GM12878 (cell line): ENCODE measurements around the gene PRM2. TPM values are rescaled to one million over a fixed set of nuclear protein-coding genes. Genes with fewer than 3 reads are reported as not detected.
A peak's percentile ranks its signal among the peaks of the same experiment; 100 is the strongest.

ENCODE experiments used
- ATF2 ChIP-seq: IDR thresholded peaks from 2 replicates; pipeline ENCODE4 v1.6.1; 2012; ENCODE audit warnings: low read length, inconsistent platforms
- CUX1 ChIP-seq: IDR thresholded peaks from 2 replicates; pipeline ENCODE4 v1.6.1; 2012; ENCODE audit warnings: improper control_type of control experiment, low read depth, low read length; ENCODE audit not compliant: insufficient replicate concordance
- E2F8 ChIP-seq: fragments of 450-650 bp; IDR thresholded peaks from 2 replicates; pipeline ENCODE4 v1.6.1; 2018; ENCODE audit warnings: mild to moderate bottlenecking, low read depth, moderate library complexity; ENCODE audit not compliant: partially characterized antibody
- GATAD2B ChIP-seq: fragments of 450-650 bp; conservative IDR thresholded peaks from 2 replicates; pipeline ENCODE4 v1.6.1; 2017; ENCODE audit warnings: low read depth, mild to moderate bottlenecking, moderate library complexity
- MTA2 ChIP-seq: fragments of 450-650 bp; IDR thresholded peaks from 2 replicates; pipeline ENCODE4 v1.6.1; 2016; ENCODE audit warnings: low read depth, mild to moderate bottlenecking, moderate library complexity
- NFYA ChIP-seq: IDR thresholded peaks from 2 replicates; pipeline ENCODE4 v1.6.1; 2011; ENCODE audit warnings: low read depth, mild to moderate bottlenecking, low read length, improper control_type of control experiment, borderline replicate concordance
- NR2C2 ChIP-seq: IDR thresholded peaks from 2 replicates; pipeline ENCODE4 v1.6.1; 2011; ENCODE audit warnings: borderline replicate concordance, low read depth; ENCODE audit not compliant: control insufficient read depth, insufficient read length
- PAX5 ChIP-seq: IDR thresholded peaks from 2 replicates; pipeline ENCODE4 v1.6.1; 2011; ENCODE audit warnings: low read depth, low read length, borderline replicate concordance
- SMARCA5 ChIP-seq: fragments of 450-650 bp; IDR thresholded peaks from 2 replicates; pipeline ENCODE4 v1.6.1; 2017; ENCODE audit warnings: mild to moderate bottlenecking
- TCF3 ChIP-seq: IDR thresholded peaks from 2 replicates; pipeline ENCODE4 v1.6.1; 2012; ENCODE audit warnings: low read depth, mild to moderate bottlenecking, low read length, borderline replicate concordance; ENCODE audit not compliant: insufficient read depth
- polyA plus RNA-seq, 11 experiments: library from polyadenylated mRNA; depleted of rRNA in 4 of 11; unstranded in 6 of 11; stranded (reverse) in 5 of 11; fragments of >200 nt; fragmentation: Nextera tagmentation in 4 of 11; fragmentation: Illumina TruSeq in 1 of 11; extraction: Ambion mirVana in 4 of 11; extraction: Trizol in 1 of 11; gene quantifications; 1 replicate in 1 of 11; 2 replicates in 10 of 11; pipeline versions ENCODE4 v1.2.1 to v1.2.3, GENCODE V29; 2011 to 2016; ENCODE audit warnings: inconsistent platforms in 2 of 11, missing spikeins in 2 of 11, low read depth in 1 of 11
- total RNA-seq, 4 experiments: library from RNA; depleted of rRNA in 3 of 4; stranded (reverse); fragments of >200 nt in 3 of 4; fragmentation: Illumina TruSeq in 1 of 4; extraction: Trizol in 1 of 4; gene quantifications; 2 replicates each; pipeline versions ENCODE4 v1.2.1 to v1.2.3, GENCODE V29; 2013 to 2021

PRM2 gene
- total and polyA plus RNA-seq, 10 of the 15 experiments (the other 5 are each of a cell fraction or from before 2014, with no cell fraction given): not detected

- TF ChIP-seq CUX1 (peak; percentile 33), E2F8 (no peak), SMARCA5 (peak; percentile 65; the same call in 1 of the 2 replicates), TCF3 (no peak), GATAD2B (0 out of 2 replicates have a peak, but pooled peaks have one; percentile 27), MTA2 (no peak), NR2C2 (no peak), ATF2 (0 out of 2 replicates have a peak, but pooled peaks have one; percentile 22), NFYA (no peak), PAX5 (peak; percentile 35; the same call in 1 of the 2 replicates)
These were observed 49.3 kb upstream of the PRM2 start (continued) for GRCh38 chr16:11325404-11326083.
